Karpas-422 (cell line): Measurements from ENCODE around the gene GP5. TPM values are rescaled to one million over a fixed set of nuclear protein-coding genes. Genes with fewer than 3 reads are reported as not detected.

Experiments used
- DNase-seq: peaks from one replicate; pipeline ENCODE4 v3.0.0-alpha.2; 2015
- H2AFZ ChIP-seq: fragments of 200-600 bp; sonication (generic); 2 replicates; pipeline ENCODE4 v1.6.1; 2014; ENCODE audit warnings: antibody characterized with exemption, low read length, mixed read lengths
- H3K27ac ChIP-seq: fragments of 200-600 bp; sonication (generic); 2 replicates; pipeline ENCODE4 v1.5.1; 2014; ENCODE audit warnings: mild to moderate bottlenecking, low read length, moderate library complexity
- H3K27me3 ChIP-seq: fragments of 200-600 bp; sonication (generic); 2 replicates; pipeline ENCODE4 v1.6.1; 2014; ENCODE audit warnings: low read length, mixed read lengths
- H3K36me3 ChIP-seq: fragments of 200-600 bp; sonication (generic); 2 replicates; pipeline ENCODE4 v1.6.1; 2014; ENCODE audit warnings: low read length, mixed read lengths; ENCODE audit not compliant: insufficient read depth
- H3K4me1 ChIP-seq: fragments of 200-600 bp; sonication (generic); 2 replicates; pipeline ENCODE4 v1.6.1; 2014; ENCODE audit warnings: mild to moderate bottlenecking, low read length, mixed read lengths
- H3K4me2 ChIP-seq: fragments of 200-600 bp; sonication (generic); 2 replicates; pipeline ENCODE4 v1.6.1; 2014; ENCODE audit warnings: low read length, low read depth, mild to moderate bottlenecking; ENCODE audit not compliant: poor library complexity, severe bottlenecking
- H3K4me3 ChIP-seq: fragments of 200-600 bp; sonication (generic); 2 replicates; pipeline ENCODE4 v1.5.1; 2014; ENCODE audit warnings: mild to moderate bottlenecking, antibody characterized with exemption, low read length, mixed read lengths
- H3K79me2 ChIP-seq: fragments of 200-600 bp; sonication (generic); 2 replicates; pipeline ENCODE4 v1.6.1; 2014; ENCODE audit warnings: mild to moderate bottlenecking, low read length, mixed read lengths
- H3K9ac ChIP-seq: fragments of 200-600 bp; sonication (generic); 2 replicates; pipeline ENCODE4 v1.6.0; 2014; ENCODE audit warnings: low read length
- H3K9me2 ChIP-seq: fragments of 200-600 bp; sonication (generic), shearing (Covaris generic); replicated peaks from 2 replicates; pipeline ENCODE4 v1.6.0; 2014; ENCODE audit warnings: mild to moderate bottlenecking, low read length, moderate library complexity; ENCODE audit not compliant: insufficient read depth
- H3K9me3 ChIP-seq: fragments of 300-700, 200-600 bp; sonication (generic); 2 replicates; pipeline ENCODE4 v1.6.1; 2014; ENCODE audit warnings: low read length, mixed read lengths
- H4K20me1 ChIP-seq: fragments of 200-600 bp; sonication (generic); 2 replicates; pipeline ENCODE4 v1.6.1; 2014; ENCODE audit warnings: mild to moderate bottlenecking, antibody characterized with exemption, low read length, low read depth; ENCODE audit not compliant: insufficient read depth
- total RNA-seq: library from RNA; depleted of rRNA; stranded (reverse); fragments of >200 nt; shearing (Covaris generic); gene quantifications from 2 replicates; pipeline ENCODE4 v1.2.3, GENCODE V29; 2014; ENCODE audit warnings: low replicate concordance

Gene GP5
- total RNA-seq, 1 experiment from 2014 or later: not detected

- no peak overlapping the region for H2AFZ ChIP-seq
- H3K27ac ChIP-seq: no peak overlapping the region
- no peaks in the 10 kb centered on the region for H3K4me1 ChIP-seq
- H3K36me3 ChIP-seq: no peaks in the 10 kb centered on the region
- no peaks in the 10 kb centered on the region for H3K9me3 ChIP-seq
- no peak for DNase-seq
- H3K9ac ChIP-seq: no peak overlapping the region
- H3K79me2 ChIP-seq: no peaks in the 10 kb centered on the region
- no peaks in the 10 kb centered on the region for H4K20me1 ChIP-seq
- H3K9me2 ChIP-seq: no peaks in the 10 kb centered on the region
- no peak overlapping the region for H3K4me3 ChIP-seq
- no peaks in the 10 kb centered on the region for H3K27me3 ChIP-seq
- no peak overlapping the region for H3K4me2 ChIP-seq
Observed at GRCh38 chr3:194386648-194387047, 12.4 kb downstream of the GP5 start.

GRCh38 chr3:194386066-194386465 is 13.0 kb downstream of the GP5 start:
- Histone ChIP-seq H3K9me3 (no peaks in the 10 kb centered on the region), H3K79me2 (no peaks in the 10 kb centered on the region), H3K9ac (no peak overlapping the region), H3K4me3 (no peak overlapping the region), H2AFZ (no peak overlapping the region), H4K20me1 (no peaks in the 10 kb centered on the region), H3K27me3 (no peaks in the 10 kb centered on the region), H3K4me1 (no peaks in the 10 kb centered on the region), H3K27ac (no peak overlapping the region), H3K9me2 (no peaks in the 10 kb centered on the region), H3K36me3 (no peaks in the 10 kb centered on the region), H3K4me2 (no peak overlapping the region)
- no peak for DNase-seq

- no peaks in the 10 kb centered on the region for H3K9me2 ChIP-seq
- no peaks in the 10 kb centered on the region for H4K20me1 ChIP-seq
Observed at GRCh38 chr3:194384569-194385001, 14.5 kb downstream of the GP5 start.

GRCh38 chr3:194384156-194384555 is 14.9 kb downstream of the GP5 start:
- DNase-seq: no peak
- H3K27ac ChIP-seq: no peak overlapping the region
- no peaks in the 10 kb centered on the region for H3K36me3 ChIP-seq
- H3K4me2 ChIP-seq: no peak overlapping the region
- no peaks in the 10 kb centered on the region for H3K9me3 ChIP-seq
- H3K79me2 ChIP-seq: no peaks in the 10 kb centered on the region
- H4K20me1 ChIP-seq: no peaks in the 10 kb centered on the region
- no peaks in the 10 kb centered on the region; the same call in 1 of the 2 replicates for H3K27me3 ChIP-seq
- H3K4me1 ChIP-seq: no peaks in the 10 kb centered on the region
- H3K9ac ChIP-seq: no peak overlapping the region
- H3K4me3 ChIP-seq: no peak overlapping the region
- no peak overlapping the region for H2AFZ ChIP-seq
- no peaks in the 10 kb centered on the region for H3K9me2 ChIP-seq

More at GRCh38 chr3:194384569-194385001, 14.5 kb downstream of the GP5 start:
- Histone ChIP-seq H3K9ac (no peak overlapping the region), H3K27ac (no peak overlapping the region), H3K4me1 (no peaks in the 10 kb centered on the region), H3K4me2 (no peak overlapping the region), H3K79me2 (no peaks in the 10 kb centered on the region), H3K4me3 (no peak overlapping the region), H2AFZ (no peak overlapping the region), H3K9me3 (no peaks in the 10 kb centered on the region), H3K27me3 (no peaks in the 10 kb centered on the region), H3K36me3 (no peaks in the 10 kb centered on the region)
- no peak for DNase-seq

GRCh38 chr3:194383276-194383940 is 15.7 kb downstream of the GP5 start:
- Histone ChIP-seq H3K4me1 (no peaks in the 10 kb centered on the region), H3K4me2 (no peak overlapping the region), H2AFZ (no peak overlapping the region), H3K27ac (no peak overlapping the region), H3K27me3 (no peaks in the 10 kb centered on the region; the same call in 1 of the 2 replicates), H3K4me3 (no peak overlapping the region), H3K9me2 (no peaks in the 10 kb centered on the region), H3K36me3 (no peaks in the 10 kb centered on the region), H3K9me3 (no peaks in the 10 kb centered on the region), H4K20me1 (no peaks in the 10 kb centered on the region), H3K79me2 (no peaks in the 10 kb centered on the region), H3K9ac (no peak overlapping the region)
- DNase-seq: no peak

GRCh38 chr3:194382892-194383223 is 16.2 kb downstream of the GP5 start:
- H3K27me3 ChIP-seq: no peaks in the 10 kb centered on the region; the same call in 1 of the 2 replicates
- no peaks in the 10 kb centered on the region for H3K36me3 ChIP-seq
- no peak overlapping the region for H3K4me3 ChIP-seq
- H3K79me2 ChIP-seq: no peaks in the 10 kb centered on the region
- H4K20me1 ChIP-seq: no peaks in the 10 kb centered on the region
- H3K9ac ChIP-seq: no peak overlapping the region
- no peaks in the 10 kb centered on the region for H3K9me2 ChIP-seq
- H2AFZ ChIP-seq: no peak overlapping the region
- no peak for DNase-seq
- H3K4me2 ChIP-seq: no peak overlapping the region
- H3K4me1 ChIP-seq: no peaks in the 10 kb centered on the region
- no peak overlapping the region for H3K27ac ChIP-seq
- H3K9me3 ChIP-seq: no peaks in the 10 kb centered on the region

GRCh38 chr3:194382196-194382891 is 16.7 kb downstream of the GP5 start:
- Histone ChIP-seq H4K20me1 (no peaks in the 10 kb centered on the region), H3K79me2 (no peaks in the 10 kb centered on the region), H3K4me2 (no peak overlapping the region), H3K27ac (no peak overlapping the region), H3K4me1 (no peaks in the 10 kb centered on the region), H3K4me3 (no peak overlapping the region), H3K36me3 (no peaks in the 10 kb centered on the region), H3K9me2 (no peaks in the 10 kb centered on the region), H3K9me3 (no peaks in the 10 kb centered on the region), H3K27me3 (no peaks in the 10 kb centered on the region; the same call in 1 of the 2 replicates), H3K9ac (no peak overlapping the region), H2AFZ (no peak overlapping the region)
- no peak for DNase-seq

- Histone ChIP-seq H3K9me2 (no peaks in the 10 kb centered on the region), H3K4me2 (no peak overlapping the region), H3K4me1 (no peaks in the 10 kb centered on the region), H3K27me3 (no peaks in the 10 kb centered on the region; the same call in 1 of the 2 replicates), H4K20me1 (no peaks in the 10 kb centered on the region), H3K27ac (no peak overlapping the region), H3K9ac (no peak overlapping the region), H3K79me2 (no peaks in the 10 kb centered on the region), H2AFZ (no peak overlapping the region), H3K36me3 (no peaks in the 10 kb centered on the region), H3K9me3 (no peaks in the 10 kb centered on the region), H3K4me3 (no peak overlapping the region)
- no peak for DNase-seq
Observed at GRCh38 chr3:194381460-194381875, 17.6 kb downstream of the GP5 start.
